Measurements from ENCODE around the gene TRIM28. TPM values are rescaled to one million over a fixed set of nuclear protein-coding genes. Genes with fewer than 3 reads are reported as not detected.
A peak's percentile ranks its signal among the peaks of the same experiment; 100 is the strongest.

Gene TRIM28
- total RNA-seq, 2 donors from 2014 or later: 205 to 412 TPM

DNA sequence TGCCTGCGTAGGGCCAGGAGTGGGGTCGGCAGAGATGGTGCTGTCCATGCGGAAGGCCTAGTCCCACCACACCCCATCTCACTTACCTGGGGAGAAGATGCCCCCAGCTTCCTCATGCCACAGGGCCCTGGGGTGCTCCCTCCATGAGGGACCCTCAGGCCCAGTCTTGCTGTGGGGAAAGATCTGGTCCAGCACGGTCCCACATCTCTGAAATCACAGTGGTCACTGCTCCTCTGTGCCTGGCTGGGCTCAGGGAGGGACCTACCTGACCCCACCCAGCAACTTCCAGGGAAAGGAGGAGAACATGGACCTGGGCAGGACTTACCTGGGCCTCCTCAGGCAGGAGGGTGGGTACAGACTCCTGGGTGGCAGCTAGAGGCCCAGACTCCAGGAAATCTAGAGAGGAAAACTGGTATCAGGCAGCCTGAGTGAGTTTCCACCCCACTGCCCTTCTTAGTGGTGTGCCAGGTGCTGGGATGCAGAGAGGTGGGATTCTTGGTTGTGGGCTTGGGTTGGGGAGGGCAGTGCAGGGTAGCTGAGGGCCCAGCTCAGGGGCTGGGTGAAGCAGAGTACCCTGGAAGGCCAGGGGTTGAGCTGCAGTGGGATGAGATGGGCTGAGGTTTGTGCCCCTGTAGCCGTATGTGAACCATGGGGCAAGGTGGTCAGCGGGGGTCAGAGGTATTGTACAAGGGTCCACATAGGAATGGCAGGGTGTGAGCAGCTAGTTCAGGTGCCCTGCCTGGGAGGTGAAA is 25.5 kb downstream of the TRIM28 start:
- Histone ChIP-seq H3K4me1 (peaks cover 5% of the 10 kb centered on the region), H3K36me3 (no peaks in the 10 kb centered on the region), H3K4me3 (no peak overlapping the region), H3K27ac (no peak overlapping the region), H3K27me3 (no peaks in the 10 kb centered on the region), H3K9me3 (no peaks in the 10 kb centered on the region), H3K9ac (ENCODE audit: low read depth in 2 of 2, low read length in 2 of 2) (no peak overlapping the region)
- intact Hi-C loops (cut with DNase I): no loop called here
- peak; percentile 16 for DNase-seq
- TF ChIP-seq CTCF (IDR thresholded peaks at IDR 0.05): no peak

- Histone ChIP-seq H3K4me1 (peaks cover 5% of the 10 kb centered on the region), H3K36me3 (no peaks in the 10 kb centered on the region), H3K4me3 (no peak overlapping the region), H3K27me3 (no peaks in the 10 kb centered on the region), H3K9me3 (no peaks in the 10 kb centered on the region), H3K27ac (no peak overlapping the region), H3K9ac (ENCODE audit: low read depth in 2 of 2, low read length in 2 of 2) (no peak overlapping the region)
- peak; percentile 18 for DNase-seq
- TF ChIP-seq CTCF (IDR thresholded peaks at IDR 0.05): no peak
- intact Hi-C loops (cut with DNase I): no loop called here
Measured at GRCh38 chr19:58569943-58570670, 26.2 kb downstream of the TRIM28 start.

- Histone ChIP-seq H3K9ac (ENCODE audit: low read depth in 2 of 2, low read length in 2 of 2) (no peak overlapping the region), H3K9me3 (no peaks in the 10 kb centered on the region), H3K4me1 (peaks cover 5% of the 10 kb centered on the region), H3K4me3 (no peak overlapping the region), H3K27ac (no peak overlapping the region), H3K27me3 (no peaks in the 10 kb centered on the region), H3K36me3 (no peaks in the 10 kb centered on the region)
- intact Hi-C loops (cut with DNase I): no loop called here
- no peak for TF ChIP-seq CTCF (IDR thresholded peaks at IDR 0.05)
- DNase-seq: peak; percentile 20
Measured at GRCh38 chr19:58570770-58571574, 27.1 kb downstream of the TRIM28 start.

- peaks cover 5% of the 10 kb centered on the region for H3K4me1 ChIP-seq
- H3K27ac ChIP-seq: no peak overlapping the region
- H3K9ac ChIP-seq (ENCODE audit: low read depth in 2 of 2, low read length in 2 of 2): no peak overlapping the region
- no peak overlapping the region for H3K4me3 ChIP-seq
- DNase-seq: peak; percentile 17
- TF ChIP-seq CTCF (IDR thresholded peaks at IDR 0.05): no peak
- H3K36me3 ChIP-seq: no peaks in the 10 kb centered on the region
- H3K9me3 ChIP-seq: no peaks in the 10 kb centered on the region
- intact Hi-C loops (cut with DNase I): no loop called here
- no peaks in the 10 kb centered on the region for H3K27me3 ChIP-seq
Measured at GRCh38 chr19:58571575-58571947, 27.7 kb downstream of the TRIM28 start.

GRCh38 chr19:58572026-58572817 is 28.4 kb downstream of the TRIM28 start:
- peak overlapping the region; percentile 44 for H3K4me3 ChIP-seq
- peak overlapping the region; percentile 93 for H3K27ac ChIP-seq
- no peaks in the 10 kb centered on the region for H3K9me3 ChIP-seq
- intact Hi-C loops (cut with DNase I): no loop called here
- no peak for TF ChIP-seq CTCF (IDR thresholded peaks at IDR 0.05)
- peak overlapping the region in 1 of 2 donors; percentile 91 for H3K9ac ChIP-seq (ENCODE audit: low read depth in 2 of 2, low read length in 2 of 2)
- H3K4me1 ChIP-seq: peaks cover 5% of the 10 kb centered on the region
- no peaks in the 10 kb centered on the region for H3K36me3 ChIP-seq
- H3K27me3 ChIP-seq: no peaks in the 10 kb centered on the region
- no peak for DNase-seq

All from colonic mucosa (tissue), 4 donors.